ENCODE data around the gene CAP2.

The CAP2 gene

DNA sequence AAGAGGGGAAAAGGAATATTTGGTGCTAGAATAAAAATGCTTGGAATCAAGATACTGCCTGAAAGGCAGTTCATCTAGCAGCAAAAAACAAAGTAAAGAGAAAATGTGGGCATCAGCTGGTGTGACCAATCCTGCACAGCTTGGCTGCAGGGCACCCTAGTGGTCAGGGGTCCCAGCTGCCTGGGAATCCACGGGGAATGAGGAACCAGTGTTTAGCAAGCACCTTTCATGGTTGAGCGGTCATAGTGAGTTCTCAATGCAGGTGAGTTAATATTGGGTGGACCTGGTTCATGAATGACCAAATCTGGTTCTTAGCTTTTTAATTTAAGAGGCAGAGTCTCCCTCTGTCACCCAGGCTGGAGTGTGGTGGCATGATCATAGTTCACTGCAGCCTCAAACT, 53.3 kb downstream of the CAP2 start:
- DNase-seq, result no peak

DNA sequence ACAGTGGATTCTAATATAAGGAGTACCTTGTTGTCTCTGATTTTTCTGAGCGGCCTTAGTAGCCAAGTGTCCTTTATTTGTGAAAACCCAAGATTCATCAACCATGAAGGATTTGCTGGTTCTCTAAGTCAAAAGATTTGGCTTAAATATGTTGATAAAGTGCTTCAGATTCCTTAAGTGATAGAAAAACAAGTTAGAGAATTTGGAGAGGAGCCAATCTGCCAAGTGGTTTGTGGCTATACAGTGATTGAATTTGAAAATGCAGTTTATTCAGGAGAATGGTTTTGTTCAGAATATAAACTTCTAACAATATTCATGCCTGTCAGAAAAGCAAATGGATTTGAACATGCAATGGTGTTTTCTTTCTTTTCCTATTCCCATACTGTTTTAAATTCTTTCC, 54.8 kb downstream of the CAP2 start:
- DNase-seq, result no peak

DNA sequence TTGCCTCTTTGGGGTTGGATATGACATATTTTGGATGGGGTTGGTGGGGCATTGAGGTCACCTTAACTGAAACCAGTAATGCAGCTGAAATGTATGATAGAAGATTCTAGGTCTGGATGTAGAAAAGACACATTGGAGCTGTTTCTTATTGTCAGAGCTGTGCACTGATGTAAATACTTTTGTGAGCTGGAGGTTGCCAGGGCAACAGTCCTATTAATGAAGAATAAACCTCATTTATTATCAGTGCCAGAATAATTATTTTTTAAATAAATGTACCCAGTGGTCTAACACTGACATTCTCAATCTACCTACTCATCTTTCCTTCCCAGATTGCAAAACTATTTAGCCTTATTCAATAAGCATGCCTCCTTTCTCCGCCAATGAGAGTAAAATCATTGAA, 57.0 kb downstream of the CAP2 start:
- no peak for DNase-seq

DNA sequence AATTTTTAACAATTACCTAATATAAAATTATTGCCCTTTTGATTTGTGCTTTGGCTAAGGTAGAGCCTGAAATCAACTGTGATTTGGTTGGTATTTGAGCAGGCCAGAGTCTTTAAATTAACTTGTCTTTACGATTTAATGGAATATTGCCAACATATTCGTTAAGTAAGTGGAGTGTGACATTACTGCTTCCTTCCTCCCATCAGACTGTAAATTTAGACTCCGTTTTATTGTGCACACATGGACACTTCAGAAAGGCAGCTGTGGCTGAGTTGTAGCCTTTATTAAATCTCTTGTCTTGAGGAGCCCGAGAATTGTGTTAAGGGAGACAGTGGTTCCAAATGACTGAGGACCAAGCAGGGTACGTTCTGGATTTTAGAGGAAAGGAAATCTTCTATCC, 57.4 kb downstream of the CAP2 start:
- no peak for DNase-seq

- DNase-seq, result no peak
Observed at GRCh38 chr6:17452096-17452495, 58.7 kb downstream of the CAP2 start.

GRCh38 chr6:17454316-17455005, 61.1 kb downstream of the CAP2 start:
- no peak for DNase-seq

GRCh38 chr6:17455919-17456318, 62.5 kb downstream of the CAP2 start:
- DNase-seq, result no peak

DNA sequence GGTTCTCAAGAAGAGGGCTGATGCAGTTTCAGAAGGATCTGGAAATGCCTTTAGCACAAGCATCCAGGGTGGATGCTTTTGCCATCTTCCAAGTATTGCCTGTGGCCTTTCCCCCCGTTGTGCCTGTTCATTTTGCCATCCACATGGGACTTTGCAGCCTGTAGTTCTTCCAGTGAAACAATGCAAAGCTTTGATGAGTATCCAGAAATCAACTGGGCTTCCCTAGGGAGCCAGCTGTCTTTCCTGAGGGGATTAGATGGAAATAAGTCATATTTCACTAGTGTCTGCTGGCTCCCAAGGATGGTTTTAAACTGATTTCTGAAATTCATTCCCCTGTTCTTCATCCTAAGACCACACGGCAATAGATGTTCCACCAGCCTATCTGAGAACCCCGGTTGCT, 63.3 kb downstream of the CAP2 start:
- no peak for DNase-seq

DNA sequence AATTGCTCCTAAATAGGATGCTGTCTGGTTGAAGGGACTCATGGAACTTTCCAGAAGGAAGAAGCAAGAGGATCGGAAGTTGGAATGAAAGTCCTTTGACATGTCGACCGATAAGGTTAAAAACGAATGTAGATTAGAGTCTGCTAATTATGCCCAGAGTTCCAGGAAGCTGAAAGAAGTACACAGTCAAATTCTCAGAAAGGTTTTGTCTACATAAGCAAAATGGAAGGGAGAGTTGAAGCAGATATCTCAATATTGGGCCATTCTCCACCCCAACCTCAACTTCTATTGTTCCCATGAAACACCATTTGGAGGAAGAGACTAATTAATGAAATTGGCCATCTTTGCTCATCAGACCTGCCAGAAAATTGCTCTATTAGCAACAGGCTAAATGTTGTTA, 64.0 kb downstream of the CAP2 start:
- DNase-seq, result no peak

DNA sequence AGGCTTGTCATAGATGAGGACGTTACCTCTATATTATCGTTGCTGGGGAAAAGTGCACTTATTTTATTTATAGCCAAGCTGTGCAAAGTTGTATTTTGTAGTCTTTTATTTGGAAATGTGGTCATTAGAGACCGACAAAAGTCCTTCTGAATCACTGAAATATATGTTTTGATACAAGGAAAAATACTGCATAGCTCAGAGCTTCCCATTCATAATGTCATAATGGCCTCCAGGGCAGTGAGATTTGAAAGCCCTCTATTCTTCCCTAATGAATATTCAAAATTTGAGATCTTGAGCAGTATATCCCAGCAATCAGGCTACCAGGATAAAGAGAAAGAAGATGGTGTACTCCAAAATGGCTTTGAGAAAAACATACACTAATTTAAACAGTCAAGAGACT, 64.6 kb downstream of the CAP2 start:
- no peak for DNase-seq

DNA sequence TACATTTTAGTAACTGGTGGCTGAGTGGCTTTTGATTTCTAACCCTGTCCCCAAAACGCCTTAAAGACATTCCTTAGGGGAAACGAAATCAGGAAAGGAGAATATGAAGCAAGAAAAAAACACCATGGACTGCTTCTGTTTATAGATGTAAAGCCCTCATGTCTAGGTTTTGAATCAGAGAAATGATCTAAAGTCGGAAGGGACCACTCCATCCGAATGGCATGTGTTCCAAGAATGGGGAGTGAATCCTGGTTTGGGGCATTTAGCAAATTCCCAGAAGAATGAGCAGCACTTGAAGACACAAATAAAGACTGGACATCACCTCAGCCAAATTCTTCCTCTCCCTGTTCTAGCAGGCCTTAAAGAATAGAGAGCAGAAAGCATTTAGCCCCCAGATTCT, 65.6 kb downstream of the CAP2 start:
- no peak for DNase-seq

GRCh38 chr6:17460862-17461261, 67.5 kb downstream of the CAP2 start:
- no peak for DNase-seq

DNA sequence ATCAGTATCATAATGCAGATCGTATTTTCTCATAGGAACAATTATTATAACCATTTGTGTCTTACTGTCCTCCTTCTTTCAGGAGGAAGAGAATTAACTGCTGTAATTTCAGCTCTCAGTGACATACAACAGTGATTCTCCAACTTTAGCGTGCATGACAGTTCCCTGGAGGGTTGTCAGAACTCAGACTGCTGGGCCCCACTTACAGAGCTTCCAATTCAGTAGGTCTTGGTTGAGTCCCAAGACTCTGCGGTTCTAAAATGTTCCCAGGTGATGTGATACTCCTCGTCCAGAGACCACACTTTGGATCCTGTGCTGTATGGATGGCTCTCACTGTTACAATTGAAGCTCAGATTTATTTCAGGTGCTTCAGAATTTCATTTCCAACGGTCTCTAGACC, 72.8 kb downstream of the CAP2 start:
- no peak for DNase-seq

- no peak for DNase-seq
Observed at GRCh38 chr6:17466707-17467106, 73.3 kb downstream of the CAP2 start.

DNA sequence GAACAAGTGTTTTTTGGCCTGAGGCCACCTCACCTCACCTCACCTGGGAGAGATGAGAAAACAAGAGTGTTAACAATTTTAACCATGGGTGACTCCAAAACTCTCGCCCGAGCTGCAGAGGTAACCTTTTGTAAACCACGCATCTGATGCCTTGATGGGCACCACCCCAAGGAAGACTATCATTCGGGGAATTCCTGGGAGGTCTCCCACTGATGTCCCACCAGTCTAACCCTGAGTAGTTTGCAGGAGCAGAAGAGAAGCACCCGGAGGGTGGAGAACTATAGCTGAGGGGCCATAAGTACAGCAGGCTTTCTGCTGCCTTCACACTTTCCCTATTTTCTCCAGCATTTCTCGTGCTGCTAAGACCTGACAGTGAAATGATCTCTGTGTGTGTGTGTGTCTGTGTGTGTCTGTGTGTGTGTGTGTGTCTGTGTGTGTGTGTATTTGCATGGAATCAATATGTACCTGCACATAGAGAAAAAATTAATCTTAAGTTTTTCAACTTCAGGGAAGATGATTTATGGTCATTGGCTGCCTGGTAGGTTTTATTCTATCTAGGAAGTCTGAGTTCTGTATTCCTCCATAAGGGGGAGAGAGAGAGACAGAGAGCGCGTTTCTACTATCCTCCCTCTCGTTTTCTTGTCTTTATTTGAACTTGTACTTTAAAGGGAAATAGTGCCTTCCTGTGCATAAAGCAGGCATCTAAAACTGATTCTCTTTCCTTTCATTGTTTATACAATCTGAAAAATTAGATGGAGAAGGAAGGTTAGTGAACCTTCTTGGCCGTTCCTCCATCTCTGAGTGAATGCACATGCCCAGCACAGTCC, 75.8 kb downstream of the CAP2 start:
- DNase-seq, result no peak

DNA sequence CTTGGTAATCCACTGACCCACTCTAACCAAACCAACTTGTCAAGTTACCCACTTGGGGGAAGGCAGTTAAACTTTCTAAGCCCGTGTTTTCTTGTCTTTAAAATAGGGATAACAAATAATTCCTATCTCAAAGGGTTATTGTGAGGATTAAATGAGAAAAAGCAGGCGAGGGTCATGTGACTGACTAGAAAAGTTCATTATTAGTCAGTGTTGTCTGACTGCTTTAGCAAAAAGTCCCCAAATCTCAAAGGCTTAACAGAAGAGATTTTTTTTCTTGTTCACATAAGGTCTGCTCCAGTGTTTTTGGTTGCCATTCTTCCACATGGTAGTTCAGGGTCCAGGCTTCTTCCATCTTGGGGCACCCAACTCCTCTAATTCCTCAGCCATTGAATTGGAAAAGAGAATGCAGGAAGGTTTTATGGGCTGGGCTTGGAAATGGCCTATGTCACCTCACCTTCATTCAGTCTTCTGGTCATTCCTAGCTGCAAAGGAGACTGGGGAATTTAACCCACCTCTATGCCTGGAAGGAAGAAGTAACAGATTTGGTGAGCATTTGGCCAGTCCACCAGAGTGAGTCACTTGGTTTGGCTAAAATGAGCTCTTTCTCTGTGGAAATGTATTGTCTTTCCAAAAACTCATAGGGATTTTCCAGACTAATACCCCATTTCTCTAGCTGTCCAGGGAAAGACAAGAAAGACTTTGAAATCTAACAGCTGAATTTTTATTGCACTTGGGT, 77.0 kb downstream of the CAP2 start:
- no peak for DNase-seq

DNA sequence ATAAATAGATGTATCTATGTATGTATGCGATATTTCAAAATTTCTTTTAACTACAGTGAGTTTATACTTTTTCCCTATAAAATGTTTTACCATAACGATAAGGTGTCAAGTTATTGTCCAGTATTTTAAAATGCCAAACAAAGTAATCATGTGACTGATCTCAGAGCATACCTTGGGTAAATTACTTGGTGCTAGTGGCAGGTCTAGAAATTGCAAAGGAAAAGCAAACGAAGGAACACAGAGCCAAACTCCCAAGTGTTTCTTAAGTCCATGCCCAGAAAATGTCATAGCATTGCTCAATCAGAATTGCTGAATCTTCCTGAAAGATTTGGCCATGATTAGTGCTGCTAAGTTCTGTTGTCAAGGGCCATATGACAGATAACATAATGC, 77.5 kb downstream of the CAP2 start:
- DNase-seq, result no peak

- DNase-seq, result no peak
Observed at GRCh38 chr6:17472653-17473183, 79.3 kb downstream of the CAP2 start.

DNA sequence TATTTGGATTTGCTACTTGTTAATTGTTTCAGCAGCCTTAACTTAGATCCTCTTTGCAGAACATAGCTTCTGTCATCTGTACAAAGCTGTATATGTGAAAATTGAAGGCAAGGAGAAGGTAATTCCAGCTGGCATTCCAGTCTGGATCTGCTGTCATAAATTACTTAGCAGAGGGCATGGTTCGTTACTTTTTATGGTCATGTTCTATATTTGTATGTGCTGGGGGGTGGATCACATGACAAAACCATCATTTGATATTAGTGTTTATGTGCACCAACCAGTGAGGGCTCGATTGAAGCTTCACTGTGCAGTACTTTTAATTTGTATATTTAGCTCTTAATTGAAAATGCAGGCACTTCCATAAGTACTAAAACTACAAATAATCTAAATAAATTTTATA, 80.2 kb downstream of the CAP2 start:
- DNase-seq, result no peak

DNA sequence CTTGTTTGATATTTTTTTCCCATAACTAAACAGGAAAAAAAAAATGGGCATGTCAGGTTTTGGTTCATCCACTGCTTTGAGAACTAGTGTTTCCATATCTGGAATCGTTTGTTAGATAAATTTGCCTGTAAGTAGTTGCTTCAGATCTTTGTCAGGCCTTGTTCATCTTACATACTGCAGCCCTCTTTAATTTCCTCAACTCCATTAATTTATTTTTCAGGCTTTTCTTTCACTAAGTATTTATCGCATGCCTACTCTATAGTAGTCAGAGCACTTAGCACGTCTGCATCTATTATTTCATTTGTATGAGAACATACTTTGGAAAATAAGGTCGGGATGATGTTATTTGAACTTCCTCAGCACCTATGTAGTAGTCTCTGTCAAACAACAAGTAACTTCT, 80.9 kb downstream of the CAP2 start:
- DNase-seq, result no peak

DNA sequence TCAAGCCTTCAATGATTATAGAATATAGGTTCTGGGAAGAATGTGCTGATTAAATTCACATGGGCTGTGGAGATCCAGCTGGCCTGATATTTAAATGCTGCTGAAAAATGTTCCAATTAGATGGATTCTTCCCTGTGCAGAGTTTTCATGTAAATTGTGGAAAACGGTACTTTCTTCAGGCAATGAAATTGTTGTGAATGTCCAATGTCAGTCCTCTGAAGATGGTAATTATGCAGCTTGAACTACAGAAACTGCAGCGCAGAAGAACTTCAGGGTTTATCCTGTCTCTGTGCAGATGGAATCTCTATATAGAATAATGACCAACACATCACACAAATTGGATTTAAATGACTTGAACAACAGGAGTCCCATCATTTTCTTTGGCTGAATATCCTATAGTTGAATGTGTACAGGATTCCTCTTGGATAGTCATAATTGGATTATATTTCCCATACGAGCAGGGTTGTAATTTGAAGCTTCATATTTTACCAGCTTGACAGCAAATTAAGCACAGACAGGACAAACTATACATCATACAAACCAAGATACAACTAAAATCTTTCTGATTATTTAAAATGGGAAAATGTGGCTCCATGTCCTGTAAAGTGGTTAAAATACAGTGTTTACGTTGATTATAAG, 82.3 kb downstream of the CAP2 start:
- no peak for DNase-seq

GRCh38 chr6:17476511-17476910, 83.1 kb downstream of the CAP2 start:
- DNase-seq, result no peak

- DNase-seq, result no peak
Observed at GRCh38 chr6:17477356-17477755, 84.0 kb downstream of the CAP2 start.

Measured in right forelimb (tissue), 1 donor.